ENCODE measurements around the gene RPL27.
A peak's percentile ranks its signal among the peaks of the same experiment; 100 is the strongest.

The RPL27 gene

DNA sequence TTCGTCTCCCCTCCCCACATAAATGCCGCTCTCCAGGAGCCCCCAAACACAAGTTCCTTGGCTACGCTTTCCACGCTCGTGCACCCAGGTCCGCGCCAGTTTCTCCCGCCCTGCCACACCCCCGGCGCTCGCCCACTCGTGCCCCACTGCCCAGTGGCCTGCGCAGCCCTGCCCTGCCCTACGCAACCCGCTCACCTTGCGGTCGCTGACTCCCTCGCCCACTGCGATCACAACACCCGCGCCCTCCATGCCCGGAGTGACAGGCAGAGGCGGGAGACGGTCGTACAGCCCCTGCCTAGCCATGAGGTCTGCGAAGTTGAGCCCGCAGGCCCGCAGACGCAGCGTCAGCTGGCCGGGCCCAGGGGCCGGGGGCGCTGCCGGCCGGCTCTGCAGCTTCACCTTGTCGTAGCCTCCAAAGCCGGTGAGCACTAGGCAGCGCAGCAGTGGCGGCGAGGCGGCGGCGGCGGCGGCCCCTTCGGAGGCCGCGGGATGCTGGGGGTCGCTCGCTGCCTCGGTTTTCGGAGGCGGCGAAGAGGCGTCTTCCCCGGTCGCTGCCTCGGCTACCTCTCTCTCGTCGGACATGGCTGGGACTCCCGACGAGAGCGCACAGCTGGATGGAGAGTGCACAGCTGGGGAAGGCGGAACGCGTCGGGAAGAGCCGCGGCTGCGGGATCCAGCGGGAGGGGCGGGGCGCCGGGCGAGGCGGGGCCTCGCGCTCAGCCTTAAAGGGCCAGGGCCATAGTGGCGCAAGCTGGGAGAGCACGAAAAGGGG lies 23.7 kb downstream of the RPL27 start, which contains the start of gene VAT1:
VAT1 (minus strand) TSS at position 645 of the 772 bp plus-strand sequence; CDS start at position 582, 63 bp downstream.
- peak; percentile 80 for DNase-seq

DNA sequence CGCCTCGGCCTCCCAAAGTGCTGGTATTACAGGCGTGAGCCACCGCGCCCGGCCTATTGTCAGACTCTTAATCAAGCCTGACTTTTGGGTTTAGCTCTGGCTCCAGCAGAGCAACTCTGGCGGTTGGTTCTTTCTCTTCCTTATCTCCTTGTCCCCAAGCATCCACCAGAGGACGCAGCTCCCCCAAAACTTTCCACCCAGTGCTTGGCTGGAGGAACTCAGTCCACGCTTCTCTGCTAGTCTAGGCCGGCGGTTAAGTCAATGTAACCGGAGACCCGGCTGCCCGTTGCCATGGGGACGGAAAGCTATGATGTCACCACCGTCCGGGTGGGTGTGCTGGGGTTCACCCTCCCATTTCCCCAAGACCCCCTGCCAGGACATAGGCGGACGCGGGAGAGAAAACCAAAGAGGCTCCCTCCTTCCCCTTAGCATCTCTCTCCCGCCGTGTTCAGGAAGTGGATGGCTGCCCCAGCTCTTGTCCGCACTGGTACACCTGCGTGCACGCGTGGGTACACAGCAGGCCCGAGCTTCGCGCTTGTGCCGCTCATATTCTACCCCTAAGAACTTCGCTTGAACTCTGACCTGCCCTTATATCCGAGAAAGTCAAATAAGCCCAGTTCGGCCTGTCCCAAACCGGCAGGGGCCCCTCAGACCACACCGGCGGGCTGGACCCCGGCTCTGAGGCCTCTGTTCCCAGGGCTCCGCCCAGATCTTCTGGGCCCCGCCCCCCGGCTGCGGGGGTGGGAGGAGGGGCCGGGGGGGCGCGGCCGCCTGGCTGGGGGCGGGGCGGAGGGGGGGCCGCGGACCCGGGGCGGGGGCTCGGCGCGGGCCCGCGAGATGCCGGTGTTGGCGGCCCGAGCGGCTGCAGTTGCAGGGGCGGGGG lies 26.4 kb downstream of the RPL27 start, which contains the start of gene RND2:
RND2 (plus strand) TSS at position 825 of the 883 bp plus-strand sequence. CDS start 117 bp downstream, outside the sequence.
- peak; percentile 93 for DNase-seq

DNA sequence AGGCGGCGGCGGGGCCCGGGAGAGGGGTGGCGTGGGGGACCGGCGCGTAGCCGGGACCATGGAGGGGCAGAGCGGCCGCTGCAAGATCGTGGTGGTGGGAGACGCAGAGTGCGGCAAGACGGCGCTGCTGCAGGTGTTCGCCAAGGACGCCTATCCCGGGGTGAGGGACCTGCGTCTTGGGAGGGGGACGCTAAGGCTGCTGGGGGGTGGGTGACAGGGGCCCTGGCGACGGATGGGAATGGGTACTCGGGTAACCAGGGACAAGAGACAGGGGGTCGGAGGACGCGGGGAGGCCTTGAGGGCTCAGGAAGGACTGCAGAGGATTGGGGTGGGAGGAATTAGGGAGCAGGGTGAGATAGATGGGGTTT lies 27.1 kb downstream of the RPL27 start:
- DNase-seq, result peak; percentile 50

DNA sequence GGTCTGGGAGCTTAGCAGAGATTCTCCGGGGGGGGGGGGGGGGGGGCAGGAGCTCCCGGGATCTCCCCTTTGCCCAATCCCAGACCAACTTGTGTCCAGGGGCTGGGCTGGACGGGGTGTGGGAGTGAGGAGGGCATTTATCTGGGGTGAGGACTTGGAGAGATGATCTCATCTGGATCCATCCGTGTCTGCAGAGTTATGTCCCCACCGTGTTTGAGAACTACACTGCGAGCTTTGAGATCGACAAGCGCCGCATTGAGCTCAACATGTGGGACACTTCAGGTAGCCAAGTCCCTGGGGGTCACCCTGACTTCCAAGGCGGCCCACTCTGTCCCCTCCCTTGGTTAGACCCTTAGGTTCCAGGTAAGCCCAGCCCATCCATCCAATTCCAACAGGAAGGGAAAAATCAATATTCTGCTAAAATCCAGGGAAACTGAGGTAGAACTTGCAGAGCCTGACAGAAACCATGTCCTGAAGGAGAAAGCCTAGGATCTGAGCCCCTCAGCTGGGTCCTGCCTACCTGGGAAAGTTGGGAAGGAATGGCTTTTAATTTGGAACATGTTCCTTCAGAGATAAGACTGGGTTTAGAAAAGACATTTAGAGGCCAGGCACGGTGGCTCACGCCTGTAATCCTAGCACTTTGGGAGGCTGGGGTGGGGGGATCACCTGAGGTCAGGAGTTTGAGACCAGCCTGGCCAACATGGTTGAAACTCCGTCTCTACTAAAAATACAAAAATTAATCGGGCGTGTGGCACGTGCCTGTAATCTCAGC lies 27.7 kb downstream of the RPL27 start:
- DNase-seq, result no peak

DNA sequence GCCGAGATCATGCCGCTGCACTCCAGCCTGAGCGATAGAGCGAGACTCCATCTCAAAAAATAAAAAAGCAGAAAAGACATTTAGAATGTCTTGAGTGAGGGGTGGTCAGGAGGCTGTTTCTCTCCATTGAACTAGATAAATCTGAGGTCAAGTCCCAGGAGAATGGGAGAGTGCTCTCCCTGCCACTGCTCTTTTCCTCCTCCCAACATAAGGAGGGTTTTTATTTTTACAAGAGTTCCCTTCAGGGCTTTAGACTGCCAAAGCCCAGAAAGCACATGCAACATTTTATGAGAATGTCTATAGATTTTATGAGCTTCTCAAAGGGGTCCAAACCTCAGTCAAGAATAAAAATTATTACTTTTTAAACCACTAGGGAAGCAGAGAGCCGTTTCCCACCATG lies 28.4 kb downstream of the RPL27 start:
- no peak for DNase-seq

DNA sequence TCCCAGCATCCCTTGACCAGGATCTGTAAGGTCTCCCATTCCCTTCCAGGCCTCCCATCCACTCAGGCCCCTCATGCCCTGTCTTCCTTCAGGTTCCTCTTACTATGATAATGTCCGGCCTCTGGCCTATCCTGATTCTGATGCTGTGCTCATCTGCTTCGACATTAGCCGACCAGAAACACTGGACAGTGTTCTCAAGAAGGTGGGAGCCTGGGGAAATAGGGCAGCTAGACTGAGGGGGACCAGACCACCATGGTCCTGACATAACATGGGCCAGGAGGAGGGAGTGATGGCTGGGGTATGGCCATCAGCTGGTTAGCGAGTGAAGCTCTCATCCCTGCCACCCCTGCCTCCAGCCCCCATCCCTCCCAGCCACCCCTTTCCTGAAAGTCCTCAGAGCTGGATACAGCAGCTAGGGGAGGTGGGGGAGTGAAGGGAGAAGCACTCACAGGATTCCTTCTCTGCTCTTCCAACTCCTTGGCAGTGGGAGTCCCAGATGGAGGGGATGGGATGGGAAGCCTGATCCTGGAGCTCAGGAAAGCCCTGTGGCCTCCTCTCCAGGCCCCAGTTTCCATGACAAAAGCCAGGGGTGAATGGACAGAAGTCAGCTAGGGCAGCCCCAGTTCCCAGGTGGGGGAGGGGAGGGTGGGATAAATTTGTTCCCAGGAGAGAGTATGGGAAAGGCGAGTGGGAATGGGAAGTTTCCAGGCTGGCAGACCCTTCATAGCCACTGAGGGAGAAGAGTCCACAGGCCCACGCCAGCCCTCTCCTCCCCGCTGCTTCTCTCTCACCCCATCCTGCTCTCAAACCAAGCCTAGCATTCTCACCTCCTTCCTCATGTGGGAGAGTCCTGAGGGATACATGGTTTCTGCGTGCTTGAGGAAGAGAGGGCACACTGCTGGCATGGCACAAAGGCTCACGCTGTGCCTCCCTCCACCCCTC lies 29.1 kb downstream of the RPL27 start:
- DNase-seq, result no peak

DNA sequence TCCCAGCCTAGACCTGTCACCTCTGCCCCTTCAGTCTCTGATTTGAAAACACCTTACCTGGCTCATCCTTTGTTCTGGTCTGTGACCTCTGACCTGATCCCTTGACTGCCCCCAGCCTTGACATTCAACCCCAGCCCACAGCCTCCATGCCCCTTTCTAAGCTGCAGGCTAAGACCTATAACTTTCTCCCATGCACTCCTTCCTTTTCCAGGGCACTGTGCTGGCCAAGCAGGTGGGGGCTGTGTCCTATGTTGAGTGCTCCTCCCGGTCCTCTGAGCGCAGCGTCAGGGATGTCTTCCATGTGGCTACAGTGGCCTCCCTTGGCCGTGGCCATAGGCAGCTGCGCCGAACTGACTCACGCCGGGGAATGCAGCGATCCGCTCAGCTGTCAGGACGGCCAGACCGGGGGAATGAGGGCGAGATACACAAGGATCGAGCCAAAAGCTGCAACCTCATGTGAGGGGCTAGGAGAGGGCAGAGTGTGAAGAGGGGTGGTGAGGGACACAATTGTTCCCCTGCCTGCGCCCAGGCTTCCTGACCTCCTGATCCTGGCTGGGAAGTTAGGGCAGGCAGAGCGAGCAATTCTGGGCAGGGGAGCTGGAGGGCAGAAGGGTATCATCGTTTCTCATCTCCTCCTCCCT lies 30.1 kb downstream of the RPL27 start:
- DNase-seq, result no peak

DNA sequence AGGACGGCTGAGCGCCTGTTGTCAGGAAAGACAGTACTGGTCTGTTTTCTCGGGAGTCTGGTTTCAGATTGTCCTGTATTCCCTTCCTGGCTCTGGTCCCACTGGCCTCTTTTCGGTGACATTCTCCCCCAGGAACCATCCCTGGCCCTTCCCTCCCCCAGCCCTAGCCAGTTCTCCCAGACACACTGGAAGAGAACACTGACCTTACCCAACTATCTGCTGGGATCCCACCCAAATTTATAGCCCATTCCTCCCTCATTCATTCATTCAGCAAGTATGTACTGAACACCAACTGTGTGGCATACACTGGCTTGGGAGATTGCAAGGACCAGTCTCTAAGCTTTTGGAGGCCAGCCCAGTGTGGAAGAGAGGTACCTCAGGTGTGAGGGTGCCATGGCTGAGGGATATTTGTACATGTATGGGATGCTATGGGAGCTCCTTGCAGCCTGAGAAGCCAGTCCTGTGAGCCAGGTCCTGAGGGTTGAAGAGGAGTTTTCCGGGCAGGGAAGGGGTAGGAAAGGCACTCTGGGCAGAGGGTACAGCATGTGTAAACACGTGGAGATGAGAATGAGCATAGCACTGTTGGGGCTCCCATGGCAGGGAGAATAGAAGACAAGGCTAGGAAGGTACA lies 32.0 kb downstream of the RPL27 start:
- no peak for DNase-seq

DNA sequence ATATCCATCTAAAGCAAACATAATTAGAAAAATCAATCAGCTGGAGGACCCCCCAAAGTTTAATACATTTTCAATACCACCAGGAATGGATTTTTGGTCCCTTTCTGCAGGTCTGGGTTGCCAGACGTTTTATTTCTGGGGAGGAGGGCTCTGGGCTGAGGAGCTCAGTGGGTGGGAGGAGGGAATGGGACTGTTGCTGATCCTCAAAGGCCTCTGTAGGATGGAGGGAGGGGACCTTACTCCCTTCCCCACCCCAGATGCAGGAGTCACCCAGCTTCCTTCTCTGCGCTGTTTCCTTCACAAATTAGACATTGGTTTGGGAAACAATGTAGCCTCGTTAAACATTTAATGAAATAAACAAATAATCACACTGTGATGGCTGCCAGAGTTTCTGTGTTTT lies 33.4 kb downstream of the RPL27 start:
- DNase-seq, result no peak

DNA sequence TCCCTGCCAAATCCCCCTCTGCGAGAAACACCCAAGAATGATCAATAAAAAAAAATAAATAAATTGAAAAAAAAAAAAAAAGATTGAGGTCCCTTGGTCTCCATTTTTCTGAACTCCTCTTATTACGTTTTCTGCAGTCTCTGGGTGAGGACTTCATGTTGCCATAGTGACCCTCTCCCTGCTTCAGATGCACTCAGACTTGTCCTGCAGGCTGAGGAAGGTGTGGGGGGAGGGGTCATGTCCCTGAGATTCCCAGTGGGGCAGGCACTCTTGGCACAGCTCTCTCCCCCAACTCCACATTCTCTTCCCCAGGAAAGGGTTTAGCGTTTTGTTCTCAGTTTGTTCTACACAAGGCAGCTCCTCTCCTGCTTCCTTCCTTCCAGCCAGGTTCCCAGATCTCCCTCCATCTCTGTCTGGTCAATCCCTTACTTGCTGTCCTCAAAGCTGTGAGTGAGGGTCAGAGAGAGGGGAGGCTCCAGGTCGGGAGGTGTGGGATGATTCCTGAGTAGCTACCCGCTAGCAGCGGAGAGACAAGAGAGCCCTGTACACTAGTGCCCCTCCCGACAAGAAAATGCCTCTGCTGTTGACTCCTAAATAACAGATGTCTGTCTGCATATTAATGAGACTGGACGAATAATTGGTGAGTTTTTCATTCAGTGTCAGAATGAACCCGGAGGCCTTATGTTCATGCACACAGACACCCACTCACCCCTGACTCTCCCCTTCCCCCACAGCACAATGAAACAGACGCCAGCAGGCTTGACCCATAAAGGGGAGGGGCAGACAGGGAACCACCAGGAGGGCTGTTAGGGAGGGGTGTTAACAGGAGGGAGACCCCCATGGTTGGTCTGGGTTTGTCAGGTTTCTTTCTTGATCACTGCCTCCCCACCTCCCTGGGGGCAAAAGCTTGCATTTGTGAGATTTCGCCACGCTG lies 36.0 kb downstream of the RPL27 start:
- DNase-seq, result peak; percentile 88

DNA sequence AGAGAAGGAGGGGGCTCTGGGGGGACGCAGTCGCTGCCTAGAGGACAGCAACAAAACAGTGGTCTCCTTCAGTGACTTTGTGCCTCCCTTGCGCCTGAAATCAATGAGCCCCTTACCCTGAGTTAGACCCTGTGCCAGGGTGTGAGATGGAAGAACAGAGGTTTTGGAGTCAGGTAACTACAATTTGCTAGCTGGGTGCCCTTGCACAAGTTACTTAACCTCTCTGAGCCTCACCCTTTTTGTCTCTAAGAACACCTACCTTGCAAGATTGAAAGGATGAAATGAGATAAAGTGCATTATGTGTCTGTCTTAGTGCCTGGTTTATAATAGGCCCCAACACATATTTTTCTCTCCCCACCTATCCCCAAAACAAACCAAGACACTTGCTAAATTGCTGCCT lies 36.7 kb downstream of the RPL27 start:
- DNase-seq, result no peak

DNA sequence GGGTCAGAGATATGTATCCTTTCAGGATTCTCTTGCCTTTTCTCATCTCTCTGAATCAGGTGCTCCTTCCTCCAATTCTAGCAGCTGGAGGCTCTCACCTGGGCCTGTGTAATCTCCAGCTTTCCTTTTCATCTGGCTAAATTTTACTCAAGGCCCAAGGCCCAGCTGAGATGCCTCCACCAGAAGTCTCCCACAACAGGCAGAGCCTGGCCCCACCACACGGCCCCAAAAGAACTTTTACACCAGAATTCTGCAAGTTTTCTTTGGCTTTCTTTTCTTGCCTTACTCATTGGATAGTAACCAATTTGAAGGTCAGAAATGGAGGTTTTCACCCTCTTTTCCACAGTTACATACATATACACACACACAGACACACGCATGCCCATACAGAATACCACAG lies 41.4 kb downstream of the RPL27 start:
- DNase-seq, result no peak

DNA sequence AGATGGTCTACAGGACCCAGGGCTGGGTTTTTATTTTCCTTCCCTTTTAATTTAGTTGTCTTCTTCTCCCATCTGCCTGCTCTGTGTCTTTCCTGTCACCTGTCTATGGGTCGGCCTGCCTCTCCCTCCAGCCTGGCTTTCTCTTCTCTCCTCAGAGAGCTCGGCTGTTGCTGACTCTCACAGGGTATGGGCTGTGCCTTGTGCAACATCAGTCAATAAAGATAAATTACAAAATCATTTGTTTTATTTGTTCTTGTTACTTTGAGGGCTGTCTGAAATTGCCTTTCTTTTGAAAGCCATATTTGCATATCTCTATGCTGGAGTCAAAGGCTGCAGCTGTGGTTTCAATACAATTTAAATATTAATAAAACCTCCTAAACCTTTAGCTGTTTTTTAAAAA lies 42.4 kb downstream of the RPL27 start:
- no peak for DNase-seq

DNA sequence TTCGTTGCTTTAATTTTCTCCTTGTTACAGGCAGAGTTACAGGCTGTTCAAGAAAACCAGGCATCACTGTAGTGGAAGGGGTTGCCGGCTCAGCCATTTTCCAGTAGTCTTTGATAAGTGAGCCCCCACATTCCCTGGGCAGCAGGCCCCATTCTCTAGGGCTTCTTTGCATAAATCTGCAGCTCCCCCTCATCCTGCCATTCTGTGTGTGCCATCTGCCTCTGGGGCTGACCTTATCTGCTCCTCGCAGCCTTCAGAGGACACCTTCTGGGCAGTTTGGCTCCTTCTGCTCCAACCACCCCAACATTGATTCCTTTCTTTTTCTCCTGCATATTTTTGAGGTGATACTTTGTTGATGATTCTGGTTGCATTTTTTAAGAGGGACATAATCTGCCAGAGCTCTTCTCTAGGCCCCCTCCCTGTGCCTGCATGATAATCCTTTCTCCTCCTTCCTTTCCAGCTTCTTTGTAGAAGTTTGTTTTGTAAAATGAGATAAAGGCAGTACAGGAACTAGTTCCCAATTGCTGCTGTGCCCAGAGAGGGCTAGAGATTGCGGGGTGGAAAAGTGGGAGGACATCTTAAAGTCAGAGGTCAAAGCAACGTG lies 43.9 kb downstream of the RPL27 start:
- DNase-seq, result no peak

DNA sequence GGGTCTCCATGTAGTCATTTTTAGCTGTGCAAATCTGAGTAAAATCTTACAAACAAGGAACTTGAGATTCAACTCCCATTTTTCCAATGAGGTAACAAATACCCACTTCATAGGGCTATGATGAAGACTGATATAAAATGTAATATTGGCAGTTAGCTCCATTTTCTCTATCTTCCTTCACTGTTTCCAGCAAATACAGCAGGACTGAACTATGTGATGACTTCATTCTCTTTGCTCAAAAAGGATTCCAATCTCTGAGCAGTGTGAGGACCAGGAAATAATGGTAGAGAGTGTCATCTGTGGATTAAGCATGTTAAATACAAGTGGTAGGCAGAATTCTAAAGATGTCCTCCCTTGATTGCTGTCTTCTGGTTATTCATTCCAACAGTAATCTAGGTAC lies 45.1 kb downstream of the RPL27 start:
- no peak for DNase-seq

DNA sequence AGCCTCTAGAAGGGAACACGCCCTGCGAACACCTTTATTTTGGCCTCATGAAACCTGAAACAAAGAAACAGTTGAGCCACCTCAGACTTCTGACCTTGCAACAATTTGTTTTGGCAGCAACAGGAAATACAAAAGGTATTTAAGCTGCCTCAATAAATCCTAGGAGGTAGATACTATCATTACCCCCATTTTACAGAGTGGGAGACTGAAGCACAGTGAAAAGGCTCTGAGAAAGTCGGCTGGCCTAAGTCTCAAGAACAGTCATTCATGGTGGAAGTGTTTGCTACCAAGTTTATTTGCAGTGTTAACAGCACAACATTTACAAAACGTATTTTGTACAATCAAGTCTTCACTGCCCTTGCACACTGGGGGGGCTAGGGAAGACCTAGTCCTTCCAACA lies 45.8 kb downstream of the RPL27 start:
- no peak for DNase-seq

DNA sequence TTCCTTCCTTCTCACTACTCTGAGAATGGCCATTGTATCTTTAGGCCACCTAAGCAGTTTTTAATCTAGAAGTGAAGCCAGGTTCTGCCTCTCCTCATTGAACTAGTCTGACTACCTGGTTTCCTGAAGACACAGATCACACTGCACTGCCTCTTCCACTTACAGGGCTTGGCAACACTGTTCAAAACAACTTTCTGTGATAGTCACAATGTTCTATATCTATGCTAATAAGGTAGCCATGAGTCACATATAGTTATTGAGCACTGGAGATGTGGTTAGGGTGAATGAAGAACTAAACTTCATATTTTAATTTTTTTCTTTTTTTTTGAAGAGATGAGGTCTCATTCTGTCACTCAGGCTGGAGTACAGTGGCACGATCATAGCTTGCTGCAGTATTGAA lies 53.8 kb downstream of the RPL27 start:
- DNase-seq, result no peak

Measured in DMS79 treated with DMSO at 0.1 percent for 48 hours (cell line).